ENCODE data around the gene G3BP2.

The G3BP2 gene

GRCh38 chr4:75623026-75623425, 50.2 kb downstream of the G3BP2 start:
- DNase-seq (ENCODE audit: insufficient read length, low spot score) (no peak), FAIRE-seq (no peak)
- TF ChIP-seq, protein P1, sequence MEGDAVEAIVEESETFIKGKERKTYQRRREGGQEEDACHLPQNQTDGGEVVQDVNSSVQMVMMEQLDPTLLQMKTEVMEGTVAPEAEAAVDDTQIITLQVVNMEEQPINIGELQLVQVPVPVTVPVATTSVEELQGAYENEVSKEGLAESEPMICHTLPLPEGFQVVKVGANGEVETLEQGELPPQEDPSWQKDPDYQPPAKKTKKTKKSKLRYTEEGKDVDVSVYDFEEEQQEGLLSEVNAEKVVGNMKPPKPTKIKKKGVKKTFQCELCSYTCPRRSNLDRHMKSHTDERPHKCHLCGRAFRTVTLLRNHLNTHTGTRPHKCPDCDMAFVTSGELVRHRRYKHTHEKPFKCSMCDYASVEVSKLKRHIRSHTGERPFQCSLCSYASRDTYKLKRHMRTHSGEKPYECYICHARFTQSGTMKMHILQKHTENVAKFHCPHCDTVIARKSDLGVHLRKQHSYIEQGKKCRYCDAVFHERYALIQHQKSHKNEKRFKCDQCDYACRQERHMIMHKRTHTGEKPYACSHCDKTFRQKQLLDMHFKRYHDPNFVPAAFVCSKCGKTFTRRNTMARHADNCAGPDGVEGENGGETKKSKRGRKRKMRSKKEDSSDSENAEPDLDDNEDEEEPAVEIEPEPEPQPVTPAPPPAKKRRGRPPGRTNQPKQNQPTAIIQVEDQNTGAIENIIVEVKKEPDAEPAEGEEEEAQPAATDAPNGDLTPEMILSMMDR (IDR thresholded peaks at IDR 0.05; ENCODE audit: insufficient read depth, missing control alignments), result no peak

- DNase-seq (ENCODE audit: insufficient read length, low spot score) (no peak), FAIRE-seq (no peak)
- TF ChIP-seq, protein P1 (IDR thresholded peaks at IDR 0.05; ENCODE audit: insufficient read depth, missing control alignments), result no peak
These were observed 51.5 kb downstream of the G3BP2 start for GRCh38 chr4:75621715-75622114.

DNA sequence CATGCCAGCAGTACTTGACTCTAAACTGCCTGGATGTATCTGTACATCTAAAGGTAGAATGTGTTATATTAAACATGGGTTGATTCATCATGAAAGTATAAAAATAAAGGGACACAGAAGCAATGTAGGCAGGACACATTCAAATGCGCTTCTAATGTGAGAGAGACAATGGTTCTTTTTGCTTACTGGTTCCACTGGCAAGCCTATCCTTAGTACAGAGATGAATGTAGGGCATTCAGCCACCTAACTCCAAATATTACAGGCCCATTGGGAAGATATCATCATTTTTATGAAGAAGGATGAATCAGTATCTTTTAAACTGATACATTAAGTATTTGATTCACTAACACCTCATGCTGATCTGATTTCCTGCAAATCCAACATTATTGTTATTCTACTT, 60.9 kb downstream of the G3BP2 start:
- DNase-seq (ENCODE audit: insufficient read length, low spot score), result no peak
- TF ChIP-seq, protein P1 (IDR thresholded peaks at IDR 0.05; ENCODE audit: insufficient read depth, missing control alignments), result no peak
- FAIRE-seq, result no peak

DNA sequence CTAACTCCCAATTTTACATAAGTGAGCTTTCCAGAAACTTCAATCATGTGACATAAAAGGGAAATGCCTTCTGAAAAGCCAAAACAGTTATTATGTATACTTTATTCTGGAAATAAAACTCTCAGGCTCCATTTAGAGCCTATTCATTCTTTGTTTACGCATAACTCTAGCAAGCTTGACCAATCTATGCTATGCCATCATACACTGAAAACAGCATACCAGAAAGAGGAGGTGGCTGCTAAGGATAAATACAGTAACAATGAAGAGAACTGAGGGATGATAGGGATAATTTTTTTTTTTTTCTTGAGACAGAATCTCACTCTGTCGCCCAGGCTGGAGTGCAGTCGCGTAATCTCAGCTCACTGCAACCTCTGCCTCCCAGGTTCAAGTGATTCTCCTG, 67.3 kb downstream of the G3BP2 start:
- FAIRE-seq (no peak), DNase-seq (ENCODE audit: insufficient read length, low spot score) (no peak)
- TF ChIP-seq, protein P1 (IDR thresholded peaks at IDR 0.05; ENCODE audit: insufficient read depth, missing control alignments), result no peak

DNA sequence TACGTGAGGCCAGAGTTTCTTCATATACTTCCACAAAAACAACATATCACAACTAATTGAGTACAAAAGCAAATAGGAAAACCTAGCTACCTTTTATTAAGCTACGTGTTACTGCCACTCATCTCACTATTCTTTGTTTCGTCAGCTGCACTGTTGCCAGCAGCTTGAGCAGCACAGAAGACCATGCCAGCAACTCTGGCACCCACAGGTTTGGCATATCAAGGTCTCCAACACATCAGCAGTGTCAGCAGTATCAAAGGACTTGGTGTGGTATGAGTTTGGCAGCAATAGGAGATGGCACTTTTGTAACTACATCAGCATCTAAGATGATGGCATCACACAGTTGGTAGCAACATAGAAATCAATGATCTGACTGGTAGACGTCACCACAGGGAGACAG, 73.6 kb downstream of the G3BP2 start:
- DNase-seq (ENCODE audit: insufficient read length, low spot score) (no peak), FAIRE-seq (no peak)
- TF ChIP-seq, protein P1 (IDR thresholded peaks at IDR 0.05; ENCODE audit: insufficient read depth, missing control alignments), result no peak

- FAIRE-seq (no peak), DNase-seq (ENCODE audit: insufficient read length, low spot score) (no peak)
- TF ChIP-seq, protein P1 (IDR thresholded peaks at IDR 0.05; ENCODE audit: insufficient read depth, missing control alignments), result no peak
These were observed 74.8 kb downstream of the G3BP2 start for GRCh38 chr4:75598390-75598789.

DNA sequence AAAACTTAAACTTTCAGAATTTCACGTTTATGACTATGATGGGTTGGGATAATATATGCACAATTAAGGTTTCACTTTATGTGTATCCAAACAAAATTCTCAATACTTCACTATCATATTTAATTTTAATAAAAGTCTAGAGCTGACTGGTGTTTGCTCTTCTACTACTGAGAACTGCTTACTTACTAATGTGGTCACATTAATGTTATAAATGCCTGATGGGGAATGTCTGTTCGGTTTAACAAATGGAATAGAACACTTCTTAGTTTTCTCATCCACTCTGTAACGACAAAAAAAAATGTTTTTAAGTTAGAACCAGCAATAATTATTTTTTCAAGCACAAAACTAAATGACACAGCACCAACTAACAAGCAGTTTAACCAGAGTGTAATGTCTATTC, 77.2 kb downstream of the G3BP2 start:
- DNase-seq (ENCODE audit: insufficient read length, low spot score), result no peak
- FAIRE-seq, result no peak
- TF ChIP-seq, protein P1 (IDR thresholded peaks at IDR 0.05; ENCODE audit: insufficient read depth, missing control alignments), result no peak
